HS-5 (cell line): ENCODE results near the gene SMG6.

ENCODE experiments used
- DNase-seq: peaks from one replicate; pipeline ENCODE4 v3.0.0-alpha.2; 2012; ENCODE audit warnings: low read depth

The SMG6 gene

DNA sequence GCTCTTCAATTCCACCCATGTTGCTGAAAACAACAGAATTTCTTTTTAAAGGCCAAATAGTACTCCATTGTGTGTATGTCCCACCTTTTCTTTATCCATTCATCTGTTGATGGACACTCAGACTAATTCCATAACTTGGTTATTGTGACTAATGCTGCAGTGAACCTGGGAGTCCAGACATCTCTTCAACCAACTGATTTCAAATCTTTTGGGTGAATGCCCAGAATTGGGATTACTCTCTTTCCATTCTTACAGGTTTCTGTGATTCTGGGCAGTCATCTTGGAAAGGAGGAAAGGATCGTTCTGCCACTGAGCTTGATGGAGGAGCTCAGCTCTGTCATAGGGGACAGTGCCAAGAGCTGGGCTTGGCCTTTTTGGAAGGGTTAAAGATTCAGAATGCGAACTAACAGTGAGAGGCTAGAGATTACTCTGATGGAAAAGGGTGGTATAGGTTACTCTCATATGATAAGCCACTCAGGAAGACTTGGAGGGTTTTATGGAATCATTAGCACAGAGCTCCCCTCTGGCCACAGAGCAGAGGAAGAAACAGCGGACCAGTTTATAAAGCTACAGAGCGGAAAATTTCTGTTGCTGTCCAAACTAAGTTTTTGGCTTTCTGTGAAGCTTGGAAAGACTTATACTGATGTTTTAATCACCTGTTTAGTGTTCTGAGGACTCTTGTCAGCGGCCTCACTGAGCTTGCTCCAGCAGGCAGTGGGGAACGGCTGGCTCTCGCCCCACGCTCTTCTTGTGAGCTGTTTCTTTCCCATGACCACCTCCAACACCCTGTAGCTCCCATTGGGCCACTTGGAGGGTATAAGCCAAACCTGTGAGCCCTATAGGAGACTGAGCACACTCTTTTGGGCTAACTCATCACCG, 200.4 kb downstream of the SMG6 start:
- peak; percentile 53 for DNase-seq

DNA sequence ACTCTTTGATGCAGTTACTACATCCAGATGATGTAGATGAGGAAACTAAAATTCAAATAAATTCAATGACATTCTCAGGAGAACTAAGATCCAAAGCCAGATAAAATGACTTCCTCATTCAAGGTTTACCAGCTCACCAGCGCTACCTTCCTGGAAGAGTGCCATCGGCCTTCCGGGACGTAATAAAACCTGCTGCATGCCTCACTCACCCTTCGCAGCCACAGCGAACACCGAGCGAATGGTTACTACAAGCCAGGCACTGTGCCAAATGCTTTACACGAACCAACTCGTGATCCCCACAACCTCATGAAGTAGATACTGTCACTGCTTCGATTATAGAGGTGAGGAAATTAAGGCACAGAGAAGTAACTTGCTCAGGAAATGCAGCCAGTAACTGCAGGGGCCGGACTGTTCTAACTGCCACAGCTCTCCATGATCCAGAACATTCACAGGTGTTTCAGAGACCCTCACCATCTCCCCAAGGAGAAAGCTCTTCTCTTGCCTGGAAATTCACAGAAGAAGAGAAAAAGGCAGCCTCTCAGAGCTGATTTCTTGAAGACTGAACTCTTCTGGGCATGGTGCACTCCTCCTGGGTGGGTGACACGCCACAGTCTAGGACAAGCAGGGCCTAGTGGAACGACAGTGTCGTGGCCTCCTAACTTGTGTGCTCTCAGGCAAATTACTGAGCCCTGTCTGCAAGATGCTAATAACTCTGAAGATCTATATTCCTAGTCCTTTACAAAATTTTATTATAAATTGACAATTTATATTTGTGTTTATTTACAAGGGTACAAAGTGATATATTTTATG, 201.9 kb downstream of the SMG6 start:
- DNase-seq: no peak

DNA sequence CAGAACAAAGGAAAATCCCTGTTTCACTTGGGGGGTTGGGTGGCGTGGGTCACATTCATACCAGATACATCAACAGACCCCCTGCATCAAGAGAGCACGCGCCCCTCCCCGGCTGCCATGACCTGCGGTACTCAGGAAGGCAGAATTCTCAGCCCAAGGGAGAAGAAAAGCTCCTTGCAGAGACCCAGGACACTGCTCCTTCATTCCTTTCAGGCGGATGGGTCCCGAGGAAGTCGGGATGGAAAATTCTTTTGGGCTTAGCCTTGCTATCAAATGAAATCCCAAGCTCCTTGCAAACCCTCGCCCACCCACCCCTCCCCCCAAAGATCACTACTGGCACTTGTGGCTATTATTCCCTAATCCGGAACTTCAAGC, 208.1 kb downstream of the SMG6 start:
- DNase-seq: no peak

DNA sequence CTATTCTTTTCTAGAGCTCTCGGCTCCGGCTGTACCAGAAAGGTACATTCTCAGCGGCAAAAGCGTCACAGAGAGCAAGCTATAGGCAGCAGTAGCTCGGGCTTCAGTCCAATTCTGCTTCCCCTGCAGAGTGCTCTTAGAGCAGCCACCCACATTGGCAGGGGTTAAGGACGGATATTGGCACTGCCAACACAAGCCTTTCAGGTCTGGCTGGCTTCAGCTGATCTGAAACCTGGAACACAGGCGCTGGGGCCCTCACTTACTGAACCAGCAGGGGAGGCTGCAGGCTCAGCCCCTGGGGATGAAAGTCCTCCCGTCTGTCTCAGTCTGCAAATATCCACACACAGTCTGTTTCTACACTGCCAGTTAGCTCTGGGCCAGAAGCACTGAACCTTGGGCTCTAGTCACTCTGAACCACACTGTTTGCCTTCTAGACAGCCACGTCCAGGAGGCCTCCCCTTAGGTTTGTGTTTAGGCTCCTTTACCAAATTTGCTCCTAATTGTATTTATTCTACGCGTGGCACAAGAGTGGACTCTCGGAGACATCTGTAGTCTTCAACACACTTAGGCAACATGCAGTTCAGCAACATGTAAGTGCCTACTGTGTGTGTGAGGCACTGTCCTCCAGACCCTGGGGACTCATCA, 208.6 kb downstream of the SMG6 start:
- DNase-seq: no peak

DNA sequence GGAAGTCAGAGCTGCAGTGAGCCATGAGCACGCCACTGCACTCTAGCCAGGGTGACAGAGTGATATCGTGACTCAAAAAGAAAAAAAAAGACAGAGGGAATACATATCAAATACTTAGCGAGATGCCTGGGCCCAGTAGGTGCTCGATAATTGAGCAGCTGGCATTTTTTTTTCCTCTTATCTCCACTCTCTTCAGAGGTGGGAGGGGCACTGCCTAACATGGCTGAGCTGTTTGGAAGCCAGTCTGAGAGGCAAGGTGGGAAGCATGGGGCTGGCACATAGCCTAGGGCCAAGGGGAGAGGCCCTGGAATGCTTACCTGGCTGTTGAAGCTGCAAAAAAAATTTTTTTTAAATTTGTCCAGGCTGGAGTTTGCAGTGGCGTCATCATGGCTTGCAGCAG, 210.2 kb downstream of the SMG6 start:
- no peak for DNase-seq

DNA sequence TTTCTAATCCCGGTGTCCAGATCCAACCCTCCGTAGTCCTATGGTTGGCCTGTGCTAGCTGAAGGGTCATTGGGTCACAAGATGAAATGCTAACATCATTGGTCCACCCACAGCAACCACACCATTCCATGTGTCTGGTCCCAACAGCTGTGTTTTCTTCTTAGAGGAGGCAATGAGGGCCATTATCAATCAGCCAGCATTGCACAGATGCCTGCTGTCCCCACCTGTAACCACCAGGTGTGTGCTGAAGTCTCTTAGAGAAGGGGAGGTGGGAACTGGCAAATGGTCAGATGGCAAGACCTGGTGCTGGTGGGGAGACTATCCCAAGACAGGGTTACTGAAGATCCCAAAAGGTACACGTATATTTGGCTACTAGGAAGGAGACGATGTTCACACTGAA, 211.3 kb downstream of the SMG6 start:
- no peak for DNase-seq

DNA sequence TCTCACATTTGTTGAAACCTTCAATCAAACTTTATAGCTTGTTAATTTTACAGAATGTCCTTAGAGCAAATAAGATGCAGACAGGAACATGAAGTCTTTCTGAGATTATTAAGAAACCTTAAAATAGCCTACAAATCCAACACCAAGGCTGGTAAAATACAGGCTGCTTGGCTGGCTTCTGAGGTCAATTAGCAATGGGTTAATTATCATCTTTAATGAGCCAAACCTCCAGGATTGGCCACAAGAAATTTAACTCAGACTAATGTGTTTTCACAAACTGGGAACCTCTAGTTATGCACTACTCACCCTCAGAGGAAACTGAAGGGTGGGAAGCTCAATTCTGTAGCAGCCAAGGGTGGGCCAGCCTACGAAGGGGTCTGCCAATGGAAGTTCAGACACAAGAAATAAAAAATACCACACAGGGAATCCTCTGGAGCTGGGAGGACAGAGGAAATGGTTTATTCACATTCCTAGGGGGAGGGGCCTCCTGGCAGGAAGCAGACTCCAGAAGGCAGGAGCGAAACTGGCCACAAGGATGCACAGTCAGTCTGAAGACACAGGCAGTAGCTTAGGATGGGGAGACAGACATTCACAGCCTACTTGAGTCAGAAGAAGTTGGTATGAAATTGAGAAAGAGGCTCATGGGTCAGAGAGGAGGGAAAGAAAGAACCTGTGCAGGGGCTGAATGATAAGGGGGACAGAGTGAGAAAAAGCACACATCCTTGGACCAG, 212.6 kb downstream of the SMG6 start:
- peak; percentile 70 for DNase-seq

DNA sequence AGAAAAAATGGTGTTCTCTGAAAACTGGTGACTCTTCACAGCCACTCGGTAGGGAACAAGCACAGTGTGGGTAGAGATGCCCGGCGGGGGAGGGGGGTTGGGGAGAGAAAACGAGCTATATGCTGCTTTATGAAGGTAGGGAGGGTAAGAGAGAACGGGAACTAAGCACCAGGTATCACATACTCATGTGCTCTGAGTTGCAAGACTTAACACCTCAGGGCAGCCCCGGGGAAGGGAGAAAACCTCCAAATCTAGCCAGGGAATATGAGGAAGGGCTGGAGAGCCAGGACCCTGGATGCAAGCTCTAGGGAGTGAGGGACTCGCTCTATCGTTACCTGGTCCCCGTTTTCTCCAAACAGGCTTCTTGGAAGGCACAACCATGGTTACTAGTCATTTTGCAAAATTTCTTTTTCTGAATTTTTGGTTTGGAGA, 213.4 kb downstream of the SMG6 start:
- DNase-seq: no peak

DNA sequence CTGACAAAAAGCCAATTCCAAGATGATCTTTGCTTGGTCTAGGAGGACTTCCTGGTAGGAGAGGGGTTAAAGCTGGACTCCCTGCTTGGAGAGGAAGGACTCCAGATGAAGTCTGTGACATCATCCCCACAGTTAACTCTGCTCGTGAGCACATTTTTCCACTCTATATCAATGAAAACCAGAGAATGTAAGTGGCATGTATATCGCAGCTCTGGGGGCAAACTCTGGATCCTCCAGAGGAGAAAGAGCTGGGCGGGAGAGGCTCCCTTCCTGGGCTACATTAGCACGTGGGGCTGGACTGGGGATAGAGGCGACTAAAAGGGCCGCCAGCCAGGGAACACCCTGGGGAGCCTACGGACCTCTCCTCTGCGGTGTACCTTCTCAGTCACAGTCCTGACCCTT, 214.6 kb downstream of the SMG6 start:
- DNase-seq: no peak

DNA sequence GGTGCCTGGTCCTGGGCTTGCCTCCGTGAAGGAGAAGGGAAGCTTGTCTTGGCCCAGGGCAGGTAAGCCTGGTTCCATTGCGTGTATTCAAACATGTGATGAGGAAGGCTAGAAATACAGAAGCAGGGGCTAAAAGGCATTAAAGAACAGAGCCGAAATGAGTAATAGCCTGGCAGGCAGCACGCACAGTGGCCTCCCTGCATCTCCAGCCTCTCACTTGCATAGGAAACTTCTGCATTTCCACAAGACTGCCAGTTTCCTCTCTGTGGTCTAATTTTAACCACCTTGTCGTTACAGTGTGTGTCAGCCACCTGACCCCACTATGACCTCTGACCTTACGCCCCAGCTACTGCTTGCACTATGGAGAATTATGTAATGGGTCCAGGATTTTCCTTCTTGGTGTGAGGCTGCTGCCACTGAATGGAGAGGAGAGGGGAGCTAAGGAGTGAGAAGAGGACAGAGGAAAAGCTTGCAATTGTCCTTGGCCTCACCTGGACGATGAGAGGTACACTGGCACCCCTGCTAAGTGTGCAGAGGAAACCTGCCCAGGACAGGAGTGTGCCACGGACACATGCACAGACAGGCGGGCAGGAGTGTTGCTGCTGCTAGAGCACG, 215.9 kb downstream of the SMG6 start:
- DNase-seq: no peak

DNA sequence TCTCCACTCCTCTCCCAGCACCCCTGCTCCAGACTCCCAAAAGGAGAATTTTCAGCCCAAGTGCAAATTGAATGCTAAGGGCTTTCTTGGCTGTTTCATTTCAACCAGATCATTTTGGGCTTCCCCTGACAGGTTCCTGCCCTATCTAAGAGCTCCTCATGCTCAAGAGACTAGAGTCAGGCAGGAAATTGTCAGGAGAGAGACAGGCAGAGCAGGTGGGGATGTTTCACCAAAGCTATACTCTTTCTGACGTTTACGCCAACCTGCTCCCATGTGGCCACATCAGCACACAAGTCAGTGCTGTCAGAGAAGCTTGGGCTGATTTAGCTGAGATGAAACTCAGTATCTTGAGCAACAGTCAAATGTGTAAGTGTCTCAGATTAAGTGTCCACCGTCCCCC, 217.3 kb downstream of the SMG6 start:
- DNase-seq: no peak

DNA sequence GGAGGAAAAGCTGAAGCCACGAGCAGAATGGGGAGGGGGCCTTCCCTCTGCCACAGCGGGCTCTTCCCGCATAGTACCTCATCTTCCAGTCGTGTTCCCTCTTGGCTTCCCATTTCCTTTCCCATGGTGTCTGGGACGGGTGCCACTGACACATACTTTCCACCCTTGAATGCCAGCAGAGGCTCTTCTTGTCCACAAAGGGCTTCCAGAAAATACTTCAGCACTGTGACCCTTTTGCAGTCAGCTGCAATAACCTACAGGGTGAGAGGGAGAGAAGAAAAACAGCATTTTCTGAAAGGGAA, 218.0 kb downstream of the SMG6 start:
- no peak for DNase-seq

DNA sequence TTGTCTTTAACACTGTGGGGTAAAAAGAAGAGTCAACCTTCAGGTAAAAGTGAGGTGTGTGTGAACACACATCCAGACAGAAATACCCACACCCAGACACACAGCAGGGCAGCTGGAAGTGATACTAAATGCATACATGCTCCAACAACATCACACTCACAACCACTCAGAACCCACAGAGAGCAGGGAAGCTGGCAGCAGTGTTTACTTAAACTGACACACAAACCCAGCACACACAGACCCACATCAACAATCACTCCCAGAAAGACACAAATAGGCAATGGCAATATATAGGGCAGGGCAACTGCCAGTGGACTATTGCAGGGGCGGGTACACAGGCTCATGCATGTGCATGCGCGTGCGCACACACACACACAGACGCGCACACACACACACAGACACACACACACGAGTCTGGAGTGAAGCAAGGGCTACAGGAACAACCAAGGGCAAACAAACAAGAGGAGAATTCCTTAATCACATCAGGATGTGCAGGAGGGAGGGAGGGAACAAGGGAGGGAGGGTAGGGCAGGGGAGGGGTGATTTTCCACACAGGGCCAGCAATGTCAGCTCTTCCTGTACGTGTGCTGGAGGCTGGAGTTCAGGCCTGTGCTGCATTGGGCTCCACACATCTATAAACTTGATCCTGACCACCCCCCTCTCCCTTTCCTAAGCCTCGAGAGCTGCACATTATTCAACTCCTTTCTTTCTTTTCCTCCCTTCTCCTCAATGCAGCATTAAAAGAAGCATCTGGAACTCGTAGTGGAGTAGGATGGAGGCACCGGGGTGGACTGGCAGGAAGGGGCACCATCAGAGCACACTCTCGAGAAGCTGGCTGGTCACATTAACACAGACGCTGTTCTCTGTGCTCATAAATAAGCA, 218.6 kb downstream of the SMG6 start:
- no peak for DNase-seq

DNA sequence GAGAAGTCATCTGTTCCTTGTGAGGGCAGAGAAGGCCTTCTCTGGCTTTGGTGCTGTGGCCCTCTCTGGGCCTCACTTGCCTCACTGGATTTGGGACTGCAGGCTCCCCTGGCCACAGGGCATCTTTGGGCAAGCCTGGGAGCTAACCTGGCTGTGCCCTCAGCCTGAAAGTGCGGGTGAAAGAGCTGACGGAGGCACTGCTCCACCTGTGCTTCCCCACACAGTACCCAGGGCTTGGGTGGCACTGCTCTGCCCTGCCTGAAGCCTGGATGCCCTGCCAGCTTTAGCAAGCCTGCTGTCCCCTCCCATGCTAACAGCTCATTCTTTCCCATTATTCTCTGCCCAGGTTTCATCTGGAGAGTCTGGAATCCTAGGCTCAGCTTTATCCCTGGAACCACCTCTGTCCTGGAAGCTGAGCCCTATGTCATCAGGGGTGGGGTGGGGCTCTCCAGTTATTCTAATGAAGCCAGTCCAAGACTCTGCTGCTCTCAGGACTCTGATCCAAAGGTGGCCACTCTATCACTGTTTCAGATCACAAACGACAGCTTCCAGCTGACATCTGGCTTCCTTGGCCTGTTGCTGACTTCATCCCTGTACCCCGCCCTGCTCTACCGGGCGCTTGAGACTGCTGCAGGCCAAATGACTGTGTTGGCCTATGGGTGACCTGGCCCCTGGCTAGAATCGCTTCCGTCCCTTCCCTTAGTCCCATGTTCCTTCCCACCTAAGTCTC, 219.4 kb downstream of the SMG6 start:
- DNase-seq: no peak

DNA sequence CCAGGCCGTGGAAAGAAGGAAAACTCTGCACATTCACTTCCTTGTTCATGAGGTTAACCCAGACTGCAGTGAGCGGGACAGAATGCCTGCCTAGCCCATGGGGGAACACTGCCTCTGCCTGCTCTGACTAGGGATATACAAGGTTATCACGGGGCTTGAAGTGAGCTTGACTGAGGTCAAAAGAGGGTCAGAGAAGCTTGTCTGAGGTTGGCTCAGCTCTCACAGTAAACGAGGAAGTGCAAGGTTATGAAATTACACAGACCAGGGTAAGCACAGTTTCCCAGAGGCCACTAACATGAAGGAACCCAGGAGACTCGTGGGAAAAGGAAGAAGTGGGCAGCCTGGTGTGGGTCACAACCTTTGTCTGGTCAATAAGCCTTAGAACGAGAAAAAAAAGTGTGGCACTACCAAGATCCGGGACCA, 220.0 kb downstream of the SMG6 start:
- no peak for DNase-seq

DNA sequence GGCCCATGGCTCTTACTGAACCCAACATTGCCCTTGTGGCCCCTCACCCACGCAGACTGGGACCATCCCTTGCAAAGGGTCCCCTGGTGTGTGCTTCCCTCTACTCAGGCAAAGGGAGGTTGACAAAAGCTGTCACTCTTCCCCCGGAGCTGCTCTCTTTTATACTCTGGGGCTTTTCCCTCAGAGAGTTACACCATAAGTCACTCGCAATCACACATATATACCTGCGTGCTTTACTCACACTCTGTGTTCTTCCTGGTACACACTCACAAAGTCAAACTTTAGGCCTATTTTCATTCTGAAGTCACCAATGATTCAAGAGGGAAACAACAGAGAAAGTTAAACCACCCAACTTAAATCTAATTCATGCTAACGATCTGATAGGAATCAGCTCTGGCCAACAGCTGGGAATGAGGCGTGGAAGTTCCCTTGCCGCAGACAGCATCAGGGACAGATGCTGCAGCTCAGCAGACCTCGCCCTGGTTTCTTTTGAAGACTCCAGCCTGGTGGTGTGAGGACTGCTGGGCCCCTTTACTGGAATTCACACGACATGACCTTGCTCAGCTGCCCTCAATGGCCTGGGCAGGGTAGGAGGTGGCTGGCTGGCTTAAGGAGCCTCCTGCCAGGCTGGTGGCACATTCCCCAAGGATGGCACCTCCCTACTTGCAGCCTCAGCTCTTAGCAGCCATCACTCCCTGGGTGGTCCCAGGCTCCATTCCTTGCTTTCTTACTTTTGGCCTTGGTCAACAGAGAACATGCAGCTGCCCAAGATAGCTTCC, 221.4 kb downstream of the SMG6 start:
- DNase-seq: no peak

DNA sequence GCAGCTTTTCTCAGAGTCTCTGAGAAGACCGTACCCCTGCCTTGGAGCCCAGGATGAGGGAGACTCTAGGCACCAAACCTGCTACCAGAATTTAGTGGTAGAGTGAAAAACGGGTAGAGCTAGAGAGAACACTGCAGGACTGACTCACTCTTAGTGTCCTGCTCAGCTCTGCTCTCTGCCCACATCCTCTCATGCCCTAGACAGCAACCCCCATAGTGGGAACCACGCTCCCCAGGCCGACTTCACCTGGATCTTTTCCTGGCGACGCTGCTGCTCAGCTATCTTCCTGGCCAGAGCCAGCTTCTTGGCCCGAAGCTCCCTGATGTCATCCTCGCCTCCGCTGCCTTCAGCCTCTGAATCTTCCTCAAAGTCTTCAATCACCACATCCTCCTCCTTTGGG, 222.0 kb downstream of the SMG6 start:
- no peak for DNase-seq

DNA sequence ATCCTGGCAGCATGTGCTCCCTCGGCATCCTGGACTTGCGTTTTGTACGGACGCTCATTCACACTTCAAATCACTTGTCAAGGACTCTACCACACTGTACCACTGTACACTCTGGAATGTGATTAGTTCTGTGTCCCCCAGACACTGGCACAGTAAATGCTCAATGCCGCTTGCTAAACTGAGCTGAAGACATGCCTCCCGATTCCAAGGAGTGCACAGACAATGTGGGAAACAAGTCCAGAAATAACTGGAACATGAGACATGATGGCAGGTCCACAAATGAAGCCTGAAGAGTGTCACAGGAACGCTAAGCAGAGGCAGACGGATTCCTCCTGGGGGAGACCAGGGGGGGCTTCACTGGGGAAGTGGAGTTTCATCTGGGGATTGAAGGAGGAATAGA, 226.5 kb downstream of the SMG6 start:
- no peak for DNase-seq
